ENCODE data around the gene MB21D2.

GRCh38 chr3:192933779-192934460 is 16.3 kb upstream of the MB21D2 start:
- TF ChIP-seq CTCF (IDR thresholded peaks at IDR 0.05; ENCODE audit: insufficient read depth, low read length, poor library complexity, severe bottlenecking) (no peak), EZH2phosphoT487 (conservative IDR thresholded peaks at IDR 0.05; ENCODE audit: low read length) (no peak)

All from SU-DHL-6 (cell line).